Right lobe of liver (tissue), 6 donors: ENCODE measurements around the gene PCED1B. TPM values are rescaled to one million over a fixed set of nuclear protein-coding genes. Genes with fewer than 3 reads are reported as not detected.

Experiments
- ATAC-seq, 4 donors: fragments of 200-7000 bp; cut with Tn5 transposase; one replicate each; pipeline ENCODE4 v1.9.1; 2020; ENCODE audit warnings: mild to moderate bottlenecking in 4 of 4, moderate library complexity in 4 of 4
- DNase-seq, 3 donors: peaks; one replicate each; pipeline ENCODE4 v3.0.0-alpha.2; 2020
- H3K27ac ChIP-seq, 3 donors: fragments of 200-600 bp; one replicate each; pipeline ENCODE4 v1.8.0; 2022
- H3K27me3 ChIP-seq, 2 donors: fragments of 200-600 bp; one replicate each; pipeline ENCODE4 v1.8.0; 2022
- H3K36me3 ChIP-seq, 4 donors: fragments of 200-600 bp; sonication (generic) in 1 of 4; one replicate each; pipeline versions ENCODE4 v1.5.1 to v1.8.0; 2017 to 2022; ENCODE audit warnings: control low read depth in 1 of 4
- H3K4me1 ChIP-seq, 4 donors: fragments of 200-600 bp; sonication (generic) in 1 of 4; one replicate each; pipeline versions ENCODE4 v1.5.1 to v1.8.0; 2017 to 2022; ENCODE audit warnings: control low read depth in 1 of 4
- H3K4me3 ChIP-seq, 3 donors: fragments of 200-600 bp; one replicate each; pipeline ENCODE4 v1.8.0; 2022
- H3K9me3 ChIP-seq, 4 donors: fragments of 200-600 bp; sonication (generic) in 1 of 4; one replicate each; pipeline versions ENCODE4 v1.5.1 to v1.8.0; 2017 to 2022; ENCODE audit warnings: control low read depth in 1 of 4
- POLR2A ChIP-seq: fragments of 450-650 bp; IDR thresholded peaks from one replicate; pipeline ENCODE4 v1.6.1; 2017; ENCODE audit warnings: antibody characterized with exemption, mild to moderate bottlenecking
- WGBS: methylation state at CpG from one replicate; pipeline ENCODE4 v1.1.6; 2018; ENCODE audit warnings: low coverage, low lambda C conversion rate; ENCODE audit not compliant: insufficient coverage; ENCODE audit errors: missing lambda C conversion rate; 5-methylcytosine and 5-hydroxymethylcytosine counted together
- intact Hi-C, 2 donors: fragments of 100-400 bp; cut with DNase I; formaldehyde crosslinking; loops; one replicate each; pipeline versions ENCODE4 v1.11.2 to v1.14.1; 2022
- total RNA-seq, 6 experiments: library from RNA; depleted of rRNA in 2 of 6; stranded (reverse); fragments of >200 nt in 2 of 6; fragmentation: NEBNext Ultra II Directional in 3 of 6; extraction: Animal tissue kit (Norgen Biotek cat#: 25700) in 3 of 6; gene quantifications; one replicate each; pipeline versions ENCODE4 v1.1.0 to v1.2.4, GENCODE V29; 2016 to 2023
- TF ChIP-seq, protein P1 (sequence below), 4 donors: fragments of 200-600 bp in 3 of 4; fragments of 450-650 bp in 1 of 4; IDR thresholded peaks; one replicate each; pipeline versions ENCODE4 v1.5.1 to v1.8.0; 2016 to 2022; ENCODE audit warnings: antibody characterized with exemption in 4 of 4, mild to moderate bottlenecking in 2 of 4
- donor health status: DM: no; HTN: yes; CAD: no.
- donor health status: DM: no; HTN: no; CAD: no.
- donor health status: DM: no; HTN: no; CAD: no.
- donor health status: DM: no; HTN: yes; CAD: no.
- donor health status: DM: no; HTN: yes; CAD: no.

Gene PCED1B
- total RNA-seq, 6 experiments from 2014 or later, result 0.62 to 3.0 (median 1.1) TPM

DNA sequence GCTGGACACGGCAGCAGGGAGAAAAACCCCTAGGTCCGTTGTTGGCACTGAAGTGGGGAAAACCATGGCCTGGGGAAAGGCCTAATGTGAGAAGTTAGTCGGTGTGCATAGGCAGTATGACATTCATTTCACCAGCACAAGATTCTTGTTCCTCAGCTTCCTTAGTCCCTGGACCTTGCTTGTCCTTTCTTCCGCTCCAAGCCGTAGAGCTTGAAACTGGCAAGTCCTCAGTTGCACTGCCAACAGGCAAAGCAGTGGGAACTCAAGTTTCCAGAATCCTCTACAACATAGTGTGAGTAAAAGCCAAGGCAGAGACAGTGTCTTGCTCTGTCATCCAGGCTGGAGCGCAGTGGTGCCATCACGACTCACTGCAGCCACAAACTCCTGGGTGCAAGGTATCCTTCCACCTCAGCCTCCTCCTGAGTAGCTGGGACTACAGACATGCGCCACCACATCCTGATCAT, 138.8 kb downstream of the PCED1B start:
- intact Hi-C loops, result no loop called here
- TF ChIP-seq, protein P1, sequence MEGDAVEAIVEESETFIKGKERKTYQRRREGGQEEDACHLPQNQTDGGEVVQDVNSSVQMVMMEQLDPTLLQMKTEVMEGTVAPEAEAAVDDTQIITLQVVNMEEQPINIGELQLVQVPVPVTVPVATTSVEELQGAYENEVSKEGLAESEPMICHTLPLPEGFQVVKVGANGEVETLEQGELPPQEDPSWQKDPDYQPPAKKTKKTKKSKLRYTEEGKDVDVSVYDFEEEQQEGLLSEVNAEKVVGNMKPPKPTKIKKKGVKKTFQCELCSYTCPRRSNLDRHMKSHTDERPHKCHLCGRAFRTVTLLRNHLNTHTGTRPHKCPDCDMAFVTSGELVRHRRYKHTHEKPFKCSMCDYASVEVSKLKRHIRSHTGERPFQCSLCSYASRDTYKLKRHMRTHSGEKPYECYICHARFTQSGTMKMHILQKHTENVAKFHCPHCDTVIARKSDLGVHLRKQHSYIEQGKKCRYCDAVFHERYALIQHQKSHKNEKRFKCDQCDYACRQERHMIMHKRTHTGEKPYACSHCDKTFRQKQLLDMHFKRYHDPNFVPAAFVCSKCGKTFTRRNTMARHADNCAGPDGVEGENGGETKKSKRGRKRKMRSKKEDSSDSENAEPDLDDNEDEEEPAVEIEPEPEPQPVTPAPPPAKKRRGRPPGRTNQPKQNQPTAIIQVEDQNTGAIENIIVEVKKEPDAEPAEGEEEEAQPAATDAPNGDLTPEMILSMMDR (IDR thresholded peaks at IDR 0.05), result no peak
- no peak for TF ChIP-seq POLR2A
- no peaks in the 10 kb centered on the region for H3K27me3 ChIP-seq
- peaks cover 0 to 22% (median 9%) of the 10 kb centered on the region in 4 donors for H3K4me1 ChIP-seq
- no peaks in the 10 kb centered on the region for H3K9me3 ChIP-seq
- DNase-seq (no peak), ATAC-seq (no peak)
- H3K4me3 ChIP-seq, result no peak overlapping the region
- WGBS, result 69% methylated on average over 5 of the region's 8 CpGs
- H3K27ac ChIP-seq, result no peak overlapping the region
- H3K36me3 ChIP-seq, result no peaks in the 10 kb centered on the region

DNA sequence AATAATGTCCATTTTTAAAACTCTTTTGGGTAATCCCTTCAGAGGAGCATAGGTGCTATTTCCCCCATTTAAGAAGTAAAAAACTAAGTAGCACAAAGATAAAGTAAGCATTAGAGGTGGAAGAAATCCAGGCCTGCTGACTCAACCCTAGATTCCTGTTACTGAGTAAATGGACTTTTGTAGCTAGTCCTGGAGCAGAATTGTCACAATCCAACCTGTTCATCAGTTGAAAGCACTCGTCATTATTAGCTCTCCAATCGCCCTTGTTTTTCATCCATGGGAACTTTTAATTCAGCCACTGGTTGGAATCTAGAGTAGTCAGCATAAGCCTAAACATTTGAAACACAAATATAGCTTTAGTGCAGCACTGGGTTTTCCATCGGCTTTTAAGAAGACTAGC, 139.8 kb downstream of the PCED1B start:
- H3K27ac ChIP-seq, result no peak overlapping the region
- no peak for TF ChIP-seq POLR2A
- TF ChIP-seq, protein P1 (IDR thresholded peaks at IDR 0.05), result no peak
- no peaks in the 10 kb centered on the region for H3K36me3 ChIP-seq
- H3K27me3 ChIP-seq, result no peaks in the 10 kb centered on the region
- H3K4me1 ChIP-seq, result peaks cover 0 to 30% (median 13%) of the 10 kb centered on the region in 4 donors
- no peak overlapping the region for H3K4me3 ChIP-seq
- no peaks in the 10 kb centered on the region for H3K9me3 ChIP-seq
- ATAC-seq (peak in 3 of 4 donors; percentile 43 to 66 (median 59)), DNase-seq (no peak)
- intact Hi-C loops, result no loop called here
- 50% methylated on average over 3 of the region's 3 CpGs for WGBS

DNA sequence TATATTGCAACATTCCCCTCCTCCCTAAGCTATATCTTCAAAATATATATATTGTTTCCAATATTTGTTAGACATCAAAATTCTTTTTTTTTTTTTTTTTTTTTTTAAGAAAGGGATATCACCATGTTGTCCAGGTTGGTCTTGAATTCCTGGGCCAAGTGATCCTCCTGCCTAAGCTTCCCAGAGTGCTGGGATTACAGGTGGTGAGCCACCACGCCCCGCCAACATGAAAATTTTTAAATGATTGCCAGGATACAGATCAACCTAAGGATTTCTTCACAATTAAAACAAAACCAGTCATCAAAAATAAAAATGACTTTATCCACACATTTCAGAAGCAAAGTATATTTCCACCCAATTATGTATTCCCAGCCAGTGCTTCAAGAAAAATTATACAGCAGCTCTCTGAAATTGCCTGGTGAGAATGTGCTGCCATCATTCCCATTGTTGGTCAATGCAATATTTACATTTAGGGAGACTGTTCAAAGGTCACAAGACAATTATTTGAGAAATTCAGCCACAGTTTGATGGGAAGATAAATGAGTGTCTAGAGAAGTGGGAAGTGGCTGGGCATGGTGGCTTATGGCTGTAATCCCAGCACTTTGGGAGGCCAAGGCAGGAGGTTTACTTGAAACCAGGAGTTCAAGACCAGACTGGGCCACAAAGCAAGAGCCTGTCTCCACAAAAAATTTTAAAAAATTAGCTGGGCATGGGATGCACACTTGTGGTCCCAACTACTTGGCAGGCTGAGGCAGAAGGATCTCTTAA, 142.0 kb downstream of the PCED1B start:
- Histone ChIP-seq H3K27me3 (no peaks in the 10 kb centered on the region), H3K36me3 (no peaks in the 10 kb centered on the region), H3K9me3 (no peaks in the 10 kb centered on the region), H3K27ac (peak overlapping the region in 1 of 3 donors; percentile 30), H3K4me1 (peaks cover 0 to 38% (median 16%) of the 10 kb centered on the region in 4 donors), H3K4me3 (no peak overlapping the region)
- DNase-seq (no peak), ATAC-seq (peak in 3 of 4 donors; percentile 19 to 45 (median 33))
- no peak for TF ChIP-seq POLR2A
- TF ChIP-seq, protein P1 (IDR thresholded peaks at IDR 0.05), result no peak
- WGBS, result 89% methylated on average over 2 of the region's 2 CpGs
- intact Hi-C loops, result no loop called here

DNA sequence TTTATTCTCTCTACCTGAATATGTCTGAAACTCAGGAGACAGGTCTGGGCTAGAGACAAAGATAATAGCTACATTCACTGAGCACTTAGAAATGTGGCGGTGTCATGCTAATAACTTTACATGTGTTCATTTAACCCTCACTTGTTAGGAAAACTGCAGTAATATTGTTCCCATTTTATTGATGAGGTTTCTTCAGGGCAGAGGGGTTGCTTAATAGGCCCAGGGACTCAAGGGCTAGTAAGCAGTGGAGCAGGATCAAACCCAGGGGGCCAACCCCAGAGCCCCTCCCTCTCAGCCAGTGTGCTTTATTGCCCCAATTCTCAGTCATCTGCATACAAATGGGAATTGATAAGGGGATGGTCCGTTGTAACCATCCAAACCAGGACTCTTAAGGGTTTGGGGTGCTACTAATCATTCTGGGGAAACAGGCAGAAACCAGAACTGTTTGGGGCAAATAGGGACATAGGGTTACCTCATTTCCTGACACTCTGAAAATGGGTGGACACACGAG, 143.2 kb downstream of the PCED1B start:
- ATAC-seq, result no peak
- Histone ChIP-seq H3K27ac (peak overlapping the region; percentile 66 to 76 (median 71)), H3K4me1 (peaks cover 0 to 38% (median 16%) of the 10 kb centered on the region in 4 donors), H3K36me3 (no peaks in the 10 kb centered on the region), H3K4me3 (no peak overlapping the region), H3K27me3 (no peaks in the 10 kb centered on the region), H3K9me3 (no peaks in the 10 kb centered on the region)
- 59% methylated on average over 3 of the region's 3 CpGs for WGBS
- DNase-seq, result no peak
- TF ChIP-seq POLR2A, result no peak
- TF ChIP-seq, protein P1 (IDR thresholded peaks at IDR 0.05), result no peak
- intact Hi-C loops, result no loop called here
